ENCODE results near the gene USP34. TPM values are rescaled to one million over a fixed set of nuclear protein-coding genes. Genes with fewer than 3 reads are reported as not detected.

USP34 gene
- total and polyA plus RNA-seq, 2 of the 8 experiments (the other 6 are each of a cell fraction or from before 2014, with no cell fraction given) = 56.7 to 91.7 TPM

DNA sequence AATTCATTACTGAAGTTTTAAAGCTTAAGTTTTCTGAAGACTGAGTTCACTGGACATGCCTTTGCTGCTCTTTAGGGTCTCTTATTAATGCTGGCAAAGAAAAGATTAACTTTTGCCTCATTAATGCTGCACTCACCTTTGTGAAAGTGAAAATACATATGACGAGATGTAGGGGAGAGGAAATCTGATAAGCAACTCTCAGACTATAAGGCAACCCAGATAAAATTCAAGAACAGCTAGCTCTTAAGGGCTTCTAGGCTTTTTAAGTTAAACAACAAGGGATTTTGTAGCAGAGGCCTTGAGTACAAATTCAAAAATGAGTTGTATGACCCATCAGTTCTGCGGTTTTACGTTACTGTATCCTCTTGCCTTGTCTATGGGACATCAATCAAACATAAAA is 143.7 kb downstream of the USP34 start (continued):
- TF ChIP-seq, protein P1, sequence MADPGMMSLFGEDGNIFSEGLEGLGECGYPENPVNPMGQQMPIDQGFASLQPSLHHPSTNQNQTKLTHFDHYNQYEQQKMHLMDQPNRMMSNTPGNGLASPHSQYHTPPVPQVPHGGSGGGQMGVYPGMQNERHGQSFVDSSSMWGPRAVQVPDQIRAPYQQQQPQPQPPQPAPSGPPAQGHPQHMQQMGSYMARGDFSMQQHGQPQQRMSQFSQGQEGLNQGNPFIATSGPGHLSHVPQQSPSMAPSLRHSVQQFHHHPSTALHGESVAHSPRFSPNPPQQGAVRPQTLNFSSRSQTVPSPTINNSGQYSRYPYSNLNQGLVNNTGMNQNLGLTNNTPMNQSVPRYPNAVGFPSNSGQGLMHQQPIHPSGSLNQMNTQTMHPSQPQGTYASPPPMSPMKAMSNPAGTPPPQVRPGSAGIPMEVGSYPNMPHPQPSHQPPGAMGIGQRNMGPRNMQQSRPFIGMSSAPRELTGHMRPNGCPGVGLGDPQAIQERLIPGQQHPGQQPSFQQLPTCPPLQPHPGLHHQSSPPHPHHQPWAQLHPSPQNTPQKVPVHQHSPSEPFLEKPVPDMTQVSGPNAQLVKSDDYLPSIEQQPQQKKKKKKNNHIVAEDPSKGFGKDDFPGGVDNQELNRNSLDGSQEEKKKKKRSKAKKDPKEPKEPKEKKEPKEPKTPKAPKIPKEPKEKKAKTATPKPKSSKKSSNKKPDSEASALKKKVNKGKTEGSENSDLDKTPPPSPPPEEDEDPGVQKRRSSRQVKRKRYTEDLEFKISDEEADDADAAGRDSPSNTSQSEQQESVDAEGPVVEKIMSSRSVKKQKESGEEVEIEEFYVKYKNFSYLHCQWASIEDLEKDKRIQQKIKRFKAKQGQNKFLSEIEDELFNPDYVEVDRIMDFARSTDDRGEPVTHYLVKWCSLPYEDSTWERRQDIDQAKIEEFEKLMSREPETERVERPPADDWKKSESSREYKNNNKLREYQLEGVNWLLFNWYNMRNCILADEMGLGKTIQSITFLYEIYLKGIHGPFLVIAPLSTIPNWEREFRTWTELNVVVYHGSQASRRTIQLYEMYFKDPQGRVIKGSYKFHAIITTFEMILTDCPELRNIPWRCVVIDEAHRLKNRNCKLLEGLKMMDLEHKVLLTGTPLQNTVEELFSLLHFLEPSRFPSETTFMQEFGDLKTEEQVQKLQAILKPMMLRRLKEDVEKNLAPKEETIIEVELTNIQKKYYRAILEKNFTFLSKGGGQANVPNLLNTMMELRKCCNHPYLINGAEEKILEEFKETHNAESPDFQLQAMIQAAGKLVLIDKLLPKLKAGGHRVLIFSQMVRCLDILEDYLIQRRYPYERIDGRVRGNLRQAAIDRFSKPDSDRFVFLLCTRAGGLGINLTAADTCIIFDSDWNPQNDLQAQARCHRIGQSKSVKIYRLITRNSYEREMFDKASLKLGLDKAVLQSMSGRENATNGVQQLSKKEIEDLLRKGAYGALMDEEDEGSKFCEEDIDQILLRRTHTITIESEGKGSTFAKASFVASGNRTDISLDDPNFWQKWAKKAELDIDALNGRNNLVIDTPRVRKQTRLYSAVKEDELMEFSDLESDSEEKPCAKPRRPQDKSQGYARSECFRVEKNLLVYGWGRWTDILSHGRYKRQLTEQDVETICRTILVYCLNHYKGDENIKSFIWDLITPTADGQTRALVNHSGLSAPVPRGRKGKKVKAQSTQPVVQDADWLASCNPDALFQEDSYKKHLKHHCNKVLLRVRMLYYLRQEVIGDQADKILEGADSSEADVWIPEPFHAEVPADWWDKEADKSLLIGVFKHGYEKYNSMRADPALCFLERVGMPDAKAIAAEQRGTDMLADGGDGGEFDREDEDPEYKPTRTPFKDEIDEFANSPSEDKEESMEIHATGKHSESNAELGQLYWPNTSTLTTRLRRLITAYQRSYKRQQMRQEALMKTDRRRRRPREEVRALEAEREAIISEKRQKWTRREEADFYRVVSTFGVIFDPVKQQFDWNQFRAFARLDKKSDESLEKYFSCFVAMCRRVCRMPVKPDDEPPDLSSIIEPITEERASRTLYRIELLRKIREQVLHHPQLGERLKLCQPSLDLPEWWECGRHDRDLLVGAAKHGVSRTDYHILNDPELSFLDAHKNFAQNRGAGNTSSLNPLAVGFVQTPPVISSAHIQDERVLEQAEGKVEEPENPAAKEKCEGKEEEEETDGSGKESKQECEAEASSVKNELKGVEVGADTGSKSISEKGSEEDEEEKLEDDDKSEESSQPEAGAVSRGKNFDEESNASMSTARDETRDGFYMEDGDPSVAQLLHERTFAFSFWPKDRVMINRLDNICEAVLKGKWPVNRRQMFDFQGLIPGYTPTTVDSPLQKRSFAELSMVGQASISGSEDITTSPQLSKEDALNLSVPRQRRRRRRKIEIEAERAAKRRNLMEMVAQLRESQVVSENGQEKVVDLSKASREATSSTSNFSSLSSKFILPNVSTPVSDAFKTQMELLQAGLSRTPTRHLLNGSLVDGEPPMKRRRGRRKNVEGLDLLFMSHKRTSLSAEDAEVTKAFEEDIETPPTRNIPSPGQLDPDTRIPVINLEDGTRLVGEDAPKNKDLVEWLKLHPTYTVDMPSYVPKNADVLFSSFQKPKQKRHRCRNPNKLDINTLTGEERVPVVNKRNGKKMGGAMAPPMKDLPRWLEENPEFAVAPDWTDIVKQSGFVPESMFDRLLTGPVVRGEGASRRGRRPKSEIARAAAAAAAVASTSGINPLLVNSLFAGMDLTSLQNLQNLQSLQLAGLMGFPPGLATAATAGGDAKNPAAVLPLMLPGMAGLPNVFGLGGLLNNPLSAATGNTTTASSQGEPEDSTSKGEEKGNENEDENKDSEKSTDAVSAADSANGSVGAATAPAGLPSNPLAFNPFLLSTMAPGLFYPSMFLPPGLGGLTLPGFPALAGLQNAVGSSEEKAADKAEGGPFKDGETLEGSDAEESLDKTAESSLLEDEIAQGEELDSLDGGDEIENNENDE (IDR thresholded peaks at IDR 0.05; ENCODE audit: insufficient replicate concordance, low read length) = no peak

Data from H1 (cell line).